Activated B cell treated with CpG ODN at 0.5 μM for 24 hours (primary cell): ENCODE measurements around the gene C5AR1. TPM values are rescaled to one million over a fixed set of nuclear protein-coding genes. Genes with fewer than 3 reads are reported as not detected.

Source experiments
- ATAC-seq: fragments of 200-7000 bp; cut with Tn5 transposase; one replicate; pipeline ENCODE4 v1.10.0; 2021; ENCODE audit warnings: low read depth, mild to moderate bottlenecking, moderate library complexity
- CTCF ChIA-PET: fragments of 350-600 bp; sonication (Branson Sonifier 250); formaldehyde crosslinking; loops from one replicate; lab custom pipeline; 2021; ENCODE audit warnings: antibody characterized with exemption; lab: Charles Lee
- POLR2A ChIA-PET: fragments of 350-600 bp; sonication (Branson Sonifier 250); formaldehyde crosslinking; loops from one replicate; lab custom pipeline; 2021; ENCODE audit warnings: antibody characterized with exemption; lab: Charles Lee
- DNase-seq: peaks from one replicate; pipeline ENCODE4 v3.0.0; 2022
- H3K27ac Mint-ChIP-seq: one replicate; pipeline ENCODE4 v1.8.0; 2020; ENCODE audit warnings: mixed read lengths
- H3K27me3 Mint-ChIP-seq: one replicate; pipeline ENCODE4 v1.8.0; 2021; ENCODE audit warnings: mixed read lengths
- H3K36me3 Mint-ChIP-seq: one replicate; pipeline ENCODE4 v1.8.0; 2021; ENCODE audit warnings: low read depth, mixed read lengths
- H3K4me1 Mint-ChIP-seq: one replicate; pipeline ENCODE4 v1.8.0; 2021; ENCODE audit warnings: mixed read lengths
- H3K4me3 Mint-ChIP-seq: one replicate; pipeline ENCODE4 v1.8.0; 2020; ENCODE audit warnings: mild to moderate bottlenecking, mixed read lengths
- H3K9me3 Mint-ChIP-seq: one replicate; pipeline ENCODE4 v1.8.0; 2020; ENCODE audit warnings: mixed read lengths
- intact Hi-C: fragments of 100-400 bp; cut with micrococcal nuclease; formaldehyde crosslinking; loops from one replicate; pipeline ENCODE4 v1.15.1; 2024
- total RNA-seq: library from RNA; stranded (reverse); gene quantifications from 2 replicates; pipeline ENCODE4 v1.2.3, GENCODE V29; 2022
- TF ChIP-seq, protein P1 (sequence below): fragments of 200-600 bp; IDR thresholded peaks from one replicate; pipeline ENCODE4 v1.8.0; 2022; ENCODE audit warnings: antibody characterized with exemption, mild to moderate bottlenecking

Gene C5AR1
- total RNA-seq, 1 donor from 2014 or later, result 2.2 TPM

DNA sequence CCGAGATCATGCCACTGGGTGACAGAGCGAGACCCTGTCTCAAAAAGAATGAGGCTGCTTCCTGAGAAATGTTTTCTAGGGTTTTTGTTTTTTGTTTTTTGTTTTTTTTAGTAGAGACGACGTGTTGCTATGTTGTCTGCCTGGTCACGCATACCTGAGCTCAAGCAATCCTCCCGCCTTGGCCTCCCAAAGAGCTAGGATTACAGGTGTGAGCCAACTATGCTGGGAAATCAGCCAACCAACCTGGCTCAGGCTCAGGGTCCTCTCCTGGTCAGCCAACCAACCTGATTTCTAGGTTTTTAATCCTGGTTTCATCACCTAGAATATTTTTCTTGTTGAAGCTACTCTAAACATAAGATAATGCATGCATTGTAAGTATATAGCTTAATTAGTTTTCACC is 47.2 kb downstream of the C5AR1 start:
- DNase-seq (no peak), ATAC-seq (no peak)
- intact Hi-C loops, result no loop called here
- Mint-ChIP-seq H3K27me3 (no peaks in the 10 kb centered on the region), H3K27ac (no peak overlapping the region), H3K4me1 (peaks cover 10% of the 10 kb centered on the region), H3K36me3 (peaks cover 90% of the 10 kb centered on the region), H3K9me3 (no peaks in the 10 kb centered on the region), H3K4me3 (no peak overlapping the region)
- TF ChIP-seq, protein P1, sequence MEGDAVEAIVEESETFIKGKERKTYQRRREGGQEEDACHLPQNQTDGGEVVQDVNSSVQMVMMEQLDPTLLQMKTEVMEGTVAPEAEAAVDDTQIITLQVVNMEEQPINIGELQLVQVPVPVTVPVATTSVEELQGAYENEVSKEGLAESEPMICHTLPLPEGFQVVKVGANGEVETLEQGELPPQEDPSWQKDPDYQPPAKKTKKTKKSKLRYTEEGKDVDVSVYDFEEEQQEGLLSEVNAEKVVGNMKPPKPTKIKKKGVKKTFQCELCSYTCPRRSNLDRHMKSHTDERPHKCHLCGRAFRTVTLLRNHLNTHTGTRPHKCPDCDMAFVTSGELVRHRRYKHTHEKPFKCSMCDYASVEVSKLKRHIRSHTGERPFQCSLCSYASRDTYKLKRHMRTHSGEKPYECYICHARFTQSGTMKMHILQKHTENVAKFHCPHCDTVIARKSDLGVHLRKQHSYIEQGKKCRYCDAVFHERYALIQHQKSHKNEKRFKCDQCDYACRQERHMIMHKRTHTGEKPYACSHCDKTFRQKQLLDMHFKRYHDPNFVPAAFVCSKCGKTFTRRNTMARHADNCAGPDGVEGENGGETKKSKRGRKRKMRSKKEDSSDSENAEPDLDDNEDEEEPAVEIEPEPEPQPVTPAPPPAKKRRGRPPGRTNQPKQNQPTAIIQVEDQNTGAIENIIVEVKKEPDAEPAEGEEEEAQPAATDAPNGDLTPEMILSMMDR, result no peak
- ChIA-PET POLR2A (interaction anchor here (0.6 kb wide), 1 partner anchor 1281 kb away, joined by 3 read pairs; no protein-coding TSS in a partner anchor), CTCF (interaction anchor here (1.5 kb wide), 1 partner anchor 35 kb away, joined by 3 read pairs; no protein-coding TSS in a partner anchor)

- Mint-ChIP-seq H3K4me3 (no peak overlapping the region), H3K27me3 (no peaks in the 10 kb centered on the region), H3K27ac (no peak overlapping the region), H3K4me1 (no peaks in the 10 kb centered on the region), H3K9me3 (no peaks in the 10 kb centered on the region), H3K36me3 (peaks cover 86% of the 10 kb centered on the region)
- ATAC-seq (no peak), DNase-seq (no peak)
- ChIA-PET CTCF (interaction anchor here (0.6 kb wide), 1 partner anchor 9 kb away, joined by 4 read pairs; the partner anchor contains the start of gene DHX34), POLR2A (interaction anchor here (0.6 kb wide), 1 partner anchor 655 kb away, joined by 4 read pairs; no protein-coding TSS in a partner anchor)
- intact Hi-C loops, result no loop called here
- TF ChIP-seq, protein P1, result no peak
Measured at GRCh38 chr19:47357788-47358680, 48.4 kb downstream of the C5AR1 start.

GRCh38 chr19:47358936-47359335 is 49.3 kb downstream of the C5AR1 start:
- ChIA-PET POLR2A (no interaction called here), CTCF (no interaction called here)
- Mint-ChIP-seq H3K27ac (no peak overlapping the region), H3K36me3 (peaks cover 82% of the 10 kb centered on the region), H3K9me3 (no peaks in the 10 kb centered on the region), H3K27me3 (no peaks in the 10 kb centered on the region), H3K4me1 (no peaks in the 10 kb centered on the region), H3K4me3 (no peak overlapping the region)
- TF ChIP-seq, protein P1, result no peak
- ATAC-seq (no peak), DNase-seq (no peak)
- intact Hi-C loops, result no loop called here

- no peaks in the 10 kb centered on the region for H3K4me1 Mint-ChIP-seq
- ChIA-PET POLR2A (interaction anchor here (0.6 kb wide), 2 partner anchors 28 to 99 kb away, joined by 5 to 8 read pairs; no protein-coding TSS in a partner anchor), CTCF (interaction anchor here (1.2 kb wide), 1 partner anchor 13 kb away, joined by 4 read pairs; the partner anchor contains the start of gene DHX34)
- H3K9me3 Mint-ChIP-seq, result no peaks in the 10 kb centered on the region
- no peak for ATAC-seq
- TF ChIP-seq, protein P1, result no peak
- H3K36me3 Mint-ChIP-seq, result peaks cover 78% of the 10 kb centered on the region
- no peak overlapping the region for H3K27ac Mint-ChIP-seq
- no peaks in the 10 kb centered on the region for H3K27me3 Mint-ChIP-seq
- intact Hi-C loops, result no loop called here
- no peak overlapping the region for H3K4me3 Mint-ChIP-seq
- no peak for DNase-seq
Measured at GRCh38 chr19:47362321-47362720, 52.7 kb downstream of the C5AR1 start.
